K562 (cell line): ENCODE measurements around the gene RELL1. TPM values are rescaled to one million over a fixed set of nuclear protein-coding genes. Genes with fewer than 3 reads are reported as not detected.

Experiments used
- EP400 ChIP-seq: fragments of 450-650 bp; IDR thresholded peaks from 2 replicates; pipeline ENCODE4 v1.6.1; 2017; ENCODE audit warnings: antibody characterized with exemption, mild to moderate bottlenecking, moderate library complexity
- FIP1L1 ChIP-seq: fragments of 200-400 bp; formaldehyde crosslinking; IDR thresholded peaks from 2 replicates; pipeline ENCODE4 v1.6.1; 2018; ENCODE audit warnings: mild to moderate bottlenecking, low read depth, low read length; ENCODE audit not compliant: poor library complexity, severe bottlenecking
- KLF10 ChIP-seq: fragments of 250-450 bp; sonication (Bioruptor Pico); IDR thresholded peaks from 2 replicates; pipeline ENCODE4 v1.6.1; 2021; ENCODE audit warnings: matching md5 sums
- NCOR1 ChIP-seq: fragments of 450-650 bp; IDR thresholded peaks from 2 replicates; pipeline ENCODE4 v1.6.1; 2016; ENCODE audit warnings: mild to moderate bottlenecking, moderate library complexity
- PCBP1 ChIP-seq: fragments of 200-400 bp; formaldehyde crosslinking; IDR thresholded peaks from 2 replicates; pipeline ENCODE4 v1.6.1; 2018; ENCODE audit warnings: mild to moderate bottlenecking, low read depth, low read length; ENCODE audit not compliant: poor library complexity, severe bottlenecking
- RBM14 ChIP-seq: fragments of 200-400 bp; formaldehyde crosslinking; IDR thresholded peaks from 2 replicates; pipeline ENCODE4 v1.6.1; 2018; ENCODE audit warnings: low read depth, mild to moderate bottlenecking, low read length, moderate library complexity, borderline replicate concordance; ENCODE audit not compliant: insufficient read depth
- SMAD4 ChIP-seq: fragments of 250-450 bp; sonication (Bioruptor Pico); conservative IDR thresholded peaks from 2 replicates; pipeline ENCODE4 v1.8.0; 2021; ENCODE audit warnings: inconsistent platforms, mild to moderate bottlenecking, moderate library complexity
- SMARCA4 ChIP-seq: fragments of 450-650 bp; IDR thresholded peaks from 2 replicates; pipeline ENCODE4 v1.6.1; 2016
- SREBF2 ChIP-seq: sonication (generic); formaldehyde crosslinking; IDR thresholded peaks from 2 replicates; pipeline ENCODE4 v1.4.0; 2020; ENCODE audit warnings: mild to moderate bottlenecking, missing genetic modification reagents
- STAG1 ChIP-seq: sonication (generic); formaldehyde crosslinking; IDR thresholded peaks from 2 replicates; pipeline ENCODE4 v1.5.0; 2020; ENCODE audit warnings: missing genetic modification reagents, borderline replicate concordance
- STAT5A ChIP-seq: IDR thresholded peaks from 2 replicates; pipeline ENCODE4 v1.6.1; 2012; ENCODE audit warnings: low read length, inconsistent platforms, borderline replicate concordance
- TAL1 ChIP-seq: fragments of 450-650 bp; IDR thresholded peaks from 2 replicates; pipeline ENCODE4 v1.6.1; 2016; ENCODE audit warnings: mild to moderate bottlenecking
- TCF3 ChIP-seq: sonication (generic); formaldehyde crosslinking; IDR thresholded peaks from 2 replicates; pipeline ENCODE4 v1.4.0; 2020; ENCODE audit warnings: mild to moderate bottlenecking, missing genetic modification reagents
- TEAD2 ChIP-seq: fragments of 450-650 bp; IDR thresholded peaks from 2 replicates; pipeline ENCODE4 v1.6.1; 2016; ENCODE audit warnings: missing genetic modification characterization, control low read depth, missing compliant biosample characterization
- XRCC3 ChIP-seq: fragments of 450-650 bp; IDR thresholded peaks from 2 replicates; pipeline ENCODE4 v1.6.1; 2017; ENCODE audit warnings: mild to moderate bottlenecking, moderate library complexity
- YBX1 ChIP-seq: fragments of 450-650 bp; IDR thresholded peaks from 2 replicates; pipeline ENCODE4 v1.7.1; 2016; ENCODE audit warnings: mild to moderate bottlenecking
- ZFPM2 ChIP-seq: fragments of 250-450 bp; sonication (Bioruptor Pico); IDR thresholded peaks from 2 replicates; pipeline ENCODE4 v1.5.1; 2022; ENCODE audit warnings: mild to moderate bottlenecking
- ZNF507 ChIP-seq: conservative IDR thresholded peaks from 2 replicates; pipeline ENCODE4 v1.6.1; 2017; ENCODE audit warnings: missing genetic modification characterization, missing compliant biosample characterization
- polyA plus RNA-seq, 8 experiments: library from polyadenylated mRNA; depleted of rRNA in 4 of 8; stranded (reverse) in 5 of 8; unstranded in 3 of 8; fragments of >200 nt; fragmentation: Nextera tagmentation in 2 of 8; fragmentation: Illumina TruSeq in 1 of 8; extraction: Ambion mirVana in 2 of 8; extraction: Trizol in 1 of 8; gene quantifications; 2 replicates each; pipeline versions ENCODE4 v1.2.1 to v1.2.3, GENCODE V29; 2011 to 2014; ENCODE audit warnings: inconsistent platforms in 1 of 8, missing spikeins in 1 of 8
- total RNA-seq, 7 experiments: library from RNA; depleted of rRNA in 6 of 7; stranded (reverse); fragments of >200 nt in 6 of 7; fragmentation: Illumina TruSeq in 2 of 7; extraction: Trizol in 2 of 7; gene quantifications; 2 replicates each; pipeline versions ENCODE4 v1.2.1 to v1.2.3, GENCODE V29; 2011 to 2021; ENCODE audit warnings: low replicate concordance in 1 of 7
- TF ChIP-seq, protein P1 (sequence below): sonication (generic); formaldehyde crosslinking; IDR thresholded peaks from 2 replicates; pipeline ENCODE4 v1.4.0; 2020; ENCODE audit warnings: mild to moderate bottlenecking, missing genetic modification reagents
- TF ChIP-seq, protein P2 (sequence below), 3 experiments: IDR thresholded peaks in 2 of 3; conservative IDR thresholded peaks in 1 of 3; 2 replicates each; pipeline ENCODE4 v1.5.1; 2011 to 2012; ENCODE audit warnings: low read length in 3 of 3, mild to moderate bottlenecking in 3 of 3, control low read depth in 2 of 3, improper control_type of control experiment in 1 of 3, inconsistent platforms in 1 of 3, low read depth in 1 of 3, mixed read lengths in 1 of 3, moderate library complexity in 1 of 3; ENCODE audit not compliant: insufficient read depth in 2 of 3
- TF ChIP-seq, protein P3 (sequence below): fragments of 200-400 bp; formaldehyde crosslinking; IDR thresholded peaks from 2 replicates; pipeline ENCODE4 v1.6.1; 2017; ENCODE audit warnings: mild to moderate bottlenecking, low read depth, low read length, moderate library complexity
- TF ChIP-seq, protein P4 (sequence below): fragments of 250-450 bp; sonication (Bioruptor Pico); IDR thresholded peaks from 2 replicates; pipeline ENCODE4 v1.5.0; 2020; ENCODE audit warnings: mild to moderate bottlenecking, borderline replicate concordance

Gene RELL1
- total and polyA plus RNA-seq, 9 of the 15 experiments (the other 6 are each of a cell fraction or from before 2014, with no cell fraction given), result 0.06 to 3.5 (median 1.7) TPM; not detected in 1

DNA sequence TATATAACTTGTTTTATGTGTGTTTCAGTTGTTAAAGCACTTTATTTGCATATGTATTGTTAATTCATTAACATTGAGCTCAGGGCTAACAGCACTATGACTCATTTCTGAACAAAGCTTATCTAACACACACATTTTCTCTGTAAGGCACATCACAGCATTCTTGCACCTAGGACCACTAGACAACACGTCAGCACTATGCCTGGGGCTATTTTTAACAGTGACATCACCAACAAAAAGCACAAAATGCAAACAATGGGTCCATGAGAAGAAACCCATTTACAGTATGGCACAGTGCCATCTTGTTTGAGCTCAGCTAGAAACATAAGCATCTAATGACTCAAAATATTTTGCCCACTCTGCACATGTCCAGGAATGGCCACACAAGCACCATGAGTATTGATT is 124.4 kb downstream of the RELL1 start (continued):
- TF ChIP-seq, protein P1, sequence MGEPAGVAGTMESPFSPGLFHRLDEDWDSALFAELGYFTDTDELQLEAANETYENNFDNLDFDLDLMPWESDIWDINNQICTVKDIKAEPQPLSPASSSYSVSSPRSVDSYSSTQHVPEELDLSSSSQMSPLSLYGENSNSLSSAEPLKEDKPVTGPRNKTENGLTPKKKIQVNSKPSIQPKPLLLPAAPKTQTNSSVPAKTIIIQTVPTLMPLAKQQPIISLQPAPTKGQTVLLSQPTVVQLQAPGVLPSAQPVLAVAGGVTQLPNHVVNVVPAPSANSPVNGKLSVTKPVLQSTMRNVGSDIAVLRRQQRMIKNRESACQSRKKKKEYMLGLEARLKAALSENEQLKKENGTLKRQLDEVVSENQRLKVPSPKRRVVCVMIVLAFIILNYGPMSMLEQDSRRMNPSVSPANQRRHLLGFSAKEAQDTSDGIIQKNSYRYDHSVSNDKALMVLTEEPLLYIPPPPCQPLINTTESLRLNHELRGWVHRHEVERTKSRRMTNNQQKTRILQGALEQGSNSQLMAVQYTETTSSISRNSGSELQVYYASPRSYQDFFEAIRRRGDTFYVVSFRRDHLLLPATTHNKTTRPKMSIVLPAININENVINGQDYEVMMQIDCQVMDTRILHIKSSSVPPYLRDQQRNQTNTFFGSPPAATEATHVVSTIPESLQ, result no peak
- TF ChIP-seq STAG1 (no peak), TEAD2 (tag) (no peak), FIP1L1 (no peak), PCBP1 (no peak), NCOR1 (peak; percentile 37; the same call in 1 of the 2 replicates), KLF10 (no peak), TAL1 (peak; percentile 28; the same call in 1 of the 2 replicates), XRCC3 (no peak), SMAD4 (CRISPR knock-in tag) (no peak), ZFPM2 (CRISPR knock-in tag) (no peak), SMARCA4 (peak; percentile 42; the same call in 1 of the 2 replicates), TCF3 (peak; percentile 75), YBX1 (no peak), EP400 (no peak), STAT5A (no peak), SREBF2 (CRISPR knock-in tag) (no peak), ZNF507 (tag) (no peak), RBM14 (no peak)
- TF ChIP-seq, protein P2, sequence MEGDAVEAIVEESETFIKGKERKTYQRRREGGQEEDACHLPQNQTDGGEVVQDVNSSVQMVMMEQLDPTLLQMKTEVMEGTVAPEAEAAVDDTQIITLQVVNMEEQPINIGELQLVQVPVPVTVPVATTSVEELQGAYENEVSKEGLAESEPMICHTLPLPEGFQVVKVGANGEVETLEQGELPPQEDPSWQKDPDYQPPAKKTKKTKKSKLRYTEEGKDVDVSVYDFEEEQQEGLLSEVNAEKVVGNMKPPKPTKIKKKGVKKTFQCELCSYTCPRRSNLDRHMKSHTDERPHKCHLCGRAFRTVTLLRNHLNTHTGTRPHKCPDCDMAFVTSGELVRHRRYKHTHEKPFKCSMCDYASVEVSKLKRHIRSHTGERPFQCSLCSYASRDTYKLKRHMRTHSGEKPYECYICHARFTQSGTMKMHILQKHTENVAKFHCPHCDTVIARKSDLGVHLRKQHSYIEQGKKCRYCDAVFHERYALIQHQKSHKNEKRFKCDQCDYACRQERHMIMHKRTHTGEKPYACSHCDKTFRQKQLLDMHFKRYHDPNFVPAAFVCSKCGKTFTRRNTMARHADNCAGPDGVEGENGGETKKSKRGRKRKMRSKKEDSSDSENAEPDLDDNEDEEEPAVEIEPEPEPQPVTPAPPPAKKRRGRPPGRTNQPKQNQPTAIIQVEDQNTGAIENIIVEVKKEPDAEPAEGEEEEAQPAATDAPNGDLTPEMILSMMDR (IDR thresholded peaks at IDR 0.05 in 2 of 3, conservative IDR thresholded peaks at IDR 0.05 in 1 of 3; ENCODE audit: insufficient read depth in 2 of 3, low read depth in 1 of 3, low read length in 3 of 3), result no peak
- TF ChIP-seq, protein P3, sequence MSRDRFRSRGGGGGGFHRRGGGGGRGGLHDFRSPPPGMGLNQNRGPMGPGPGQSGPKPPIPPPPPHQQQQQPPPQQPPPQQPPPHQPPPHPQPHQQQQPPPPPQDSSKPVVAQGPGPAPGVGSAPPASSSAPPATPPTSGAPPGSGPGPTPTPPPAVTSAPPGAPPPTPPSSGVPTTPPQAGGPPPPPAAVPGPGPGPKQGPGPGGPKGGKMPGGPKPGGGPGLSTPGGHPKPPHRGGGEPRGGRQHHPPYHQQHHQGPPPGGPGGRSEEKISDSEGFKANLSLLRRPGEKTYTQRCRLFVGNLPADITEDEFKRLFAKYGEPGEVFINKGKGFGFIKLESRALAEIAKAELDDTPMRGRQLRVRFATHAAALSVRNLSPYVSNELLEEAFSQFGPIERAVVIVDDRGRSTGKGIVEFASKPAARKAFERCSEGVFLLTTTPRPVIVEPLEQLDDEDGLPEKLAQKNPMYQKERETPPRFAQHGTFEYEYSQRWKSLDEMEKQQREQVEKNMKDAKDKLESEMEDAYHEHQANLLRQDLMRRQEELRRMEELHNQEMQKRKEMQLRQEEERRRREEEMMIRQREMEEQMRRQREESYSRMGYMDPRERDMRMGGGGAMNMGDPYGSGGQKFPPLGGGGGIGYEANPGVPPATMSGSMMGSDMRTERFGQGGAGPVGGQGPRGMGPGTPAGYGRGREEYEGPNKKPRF, result no peak
- TF ChIP-seq, protein P4, sequence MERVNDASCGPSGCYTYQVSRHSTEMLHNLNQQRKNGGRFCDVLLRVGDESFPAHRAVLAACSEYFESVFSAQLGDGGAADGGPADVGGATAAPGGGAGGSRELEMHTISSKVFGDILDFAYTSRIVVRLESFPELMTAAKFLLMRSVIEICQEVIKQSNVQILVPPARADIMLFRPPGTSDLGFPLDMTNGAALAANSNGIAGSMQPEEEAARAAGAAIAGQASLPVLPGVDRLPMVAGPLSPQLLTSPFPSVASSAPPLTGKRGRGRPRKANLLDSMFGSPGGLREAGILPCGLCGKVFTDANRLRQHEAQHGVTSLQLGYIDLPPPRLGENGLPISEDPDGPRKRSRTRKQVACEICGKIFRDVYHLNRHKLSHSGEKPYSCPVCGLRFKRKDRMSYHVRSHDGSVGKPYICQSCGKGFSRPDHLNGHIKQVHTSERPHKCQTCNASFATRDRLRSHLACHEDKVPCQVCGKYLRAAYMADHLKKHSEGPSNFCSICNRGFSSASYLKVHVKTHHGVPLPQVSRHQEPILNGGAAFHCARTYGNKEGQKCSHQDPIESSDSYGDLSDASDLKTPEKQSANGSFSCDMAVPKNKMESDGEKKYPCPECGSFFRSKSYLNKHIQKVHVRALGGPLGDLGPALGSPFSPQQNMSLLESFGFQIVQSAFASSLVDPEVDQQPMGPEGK (CRISPR knock-in tag), result no peak
- TF ChIP-seq, all 486 proteins: peak for 26
